Activated naive CD4-positive, alpha-beta T cell treated with anti-CD3 and anti-CD28 coated beads, Interleukin-2, amount 50 U/mL, for 24 hours (primary cell): ENCODE measurements around the gene ABCC1.
"Not testable (repeated sequence)": the region's sequence is repeated elsewhere in the genome, so short reads cannot be mapped to it uniquely, and the experiment has no call there.

Experiments used
- H3K27ac Mint-ChIP-seq: one replicate; pipeline ENCODE4 v1.8.0; 2021; ENCODE audit warnings: mild to moderate bottlenecking, mixed read lengths
- H3K27me3 Mint-ChIP-seq: one replicate; pipeline ENCODE4 v1.8.0; 2021; ENCODE audit warnings: mixed read lengths
- H3K36me3 Mint-ChIP-seq: one replicate; pipeline ENCODE4 v1.8.0; 2021; ENCODE audit warnings: mixed read lengths
- H3K4me1 Mint-ChIP-seq: one replicate; pipeline ENCODE4 v1.8.0; 2021; ENCODE audit warnings: mixed read lengths
- H3K4me3 Mint-ChIP-seq: one replicate; pipeline ENCODE4 v1.8.0; 2021; ENCODE audit warnings: mild to moderate bottlenecking, mixed read lengths
- H3K9me3 Mint-ChIP-seq: one replicate; pipeline ENCODE4 v1.8.0; 2021; ENCODE audit warnings: mixed read lengths

Gene ABCC1

DNA sequence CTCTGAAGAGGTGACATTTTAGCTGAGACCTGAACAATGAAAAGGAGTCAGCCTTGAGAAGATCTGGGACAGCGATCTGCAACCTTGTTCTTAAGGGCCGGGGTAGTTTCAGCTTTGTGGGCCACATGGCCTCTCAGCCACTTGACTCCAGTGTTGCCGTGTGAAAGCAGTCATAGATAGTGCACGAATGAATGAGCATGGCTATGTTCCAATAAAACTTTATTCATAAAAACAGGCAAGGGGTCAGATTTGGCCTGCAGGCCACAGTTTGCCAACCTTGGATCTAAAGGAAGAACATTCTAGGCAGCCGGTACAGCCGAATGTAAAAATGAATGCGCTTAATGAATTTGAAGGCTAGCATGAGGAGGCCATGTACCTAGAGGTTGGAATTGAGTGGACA lies 190.4 kb downstream of the ABCC1 start:
- Mint-ChIP-seq H3K9me3 (no peaks in the 10 kb centered on the region), H3K27me3 (no peaks in the 10 kb centered on the region), H3K4me1 (no peaks in the 10 kb centered on the region), H3K27ac (no peak overlapping the region), H3K36me3 (peaks cover 16% of the 10 kb centered on the region), H3K4me3 (no peak overlapping the region)

DNA sequence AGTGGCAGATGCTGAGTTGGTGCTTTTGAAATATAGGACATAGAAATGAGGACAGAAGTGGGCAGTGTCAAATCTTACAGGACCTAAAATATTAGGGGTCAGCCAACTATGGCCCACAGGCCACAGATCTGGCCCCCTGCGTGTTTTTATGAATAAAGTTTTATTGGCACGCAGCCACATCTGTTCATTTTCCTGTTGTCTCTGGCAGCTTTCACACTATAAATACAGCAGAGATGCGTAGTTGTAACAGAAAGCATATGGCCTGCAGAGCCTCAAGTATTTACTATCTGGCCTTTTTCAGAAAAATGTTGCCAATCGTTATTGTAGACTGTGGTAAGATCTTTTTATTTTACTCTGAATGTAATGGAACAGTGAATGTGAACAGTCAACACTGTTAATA lies 191.1 kb downstream of the ABCC1 start:
- Mint-ChIP-seq H3K4me3 (no peak overlapping the region), H3K4me1 (no peaks in the 10 kb centered on the region), H3K36me3 (peaks cover 12% of the 10 kb centered on the region), H3K9me3 (no peaks in the 10 kb centered on the region), H3K27ac (no peak overlapping the region), H3K27me3 (no peaks in the 10 kb centered on the region)

DNA sequence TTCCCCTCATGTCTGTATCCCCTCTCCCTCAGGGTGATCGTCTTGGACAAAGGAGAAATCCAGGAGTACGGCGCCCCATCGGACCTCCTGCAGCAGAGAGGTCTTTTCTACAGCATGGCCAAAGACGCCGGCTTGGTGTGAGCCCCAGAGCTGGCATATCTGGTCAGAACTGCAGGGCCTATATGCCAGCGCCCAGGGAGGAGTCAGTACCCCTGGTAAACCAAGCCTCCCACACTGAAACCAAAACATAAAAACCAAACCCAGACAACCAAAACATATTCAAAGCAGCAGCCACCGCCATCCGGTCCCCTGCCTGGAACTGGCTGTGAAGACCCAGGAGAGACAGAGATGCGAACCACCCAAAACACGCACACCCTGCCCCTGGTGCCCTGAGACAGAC lies 191.7 kb downstream of the ABCC1 start:
- Mint-ChIP-seq H3K9me3 (no peaks in the 10 kb centered on the region), H3K36me3 (peaks cover 12% of the 10 kb centered on the region), H3K4me3 (no peak overlapping the region), H3K27me3 (no peaks in the 10 kb centered on the region), H3K27ac (no peak overlapping the region), H3K4me1 (no peaks in the 10 kb centered on the region)

DNA sequence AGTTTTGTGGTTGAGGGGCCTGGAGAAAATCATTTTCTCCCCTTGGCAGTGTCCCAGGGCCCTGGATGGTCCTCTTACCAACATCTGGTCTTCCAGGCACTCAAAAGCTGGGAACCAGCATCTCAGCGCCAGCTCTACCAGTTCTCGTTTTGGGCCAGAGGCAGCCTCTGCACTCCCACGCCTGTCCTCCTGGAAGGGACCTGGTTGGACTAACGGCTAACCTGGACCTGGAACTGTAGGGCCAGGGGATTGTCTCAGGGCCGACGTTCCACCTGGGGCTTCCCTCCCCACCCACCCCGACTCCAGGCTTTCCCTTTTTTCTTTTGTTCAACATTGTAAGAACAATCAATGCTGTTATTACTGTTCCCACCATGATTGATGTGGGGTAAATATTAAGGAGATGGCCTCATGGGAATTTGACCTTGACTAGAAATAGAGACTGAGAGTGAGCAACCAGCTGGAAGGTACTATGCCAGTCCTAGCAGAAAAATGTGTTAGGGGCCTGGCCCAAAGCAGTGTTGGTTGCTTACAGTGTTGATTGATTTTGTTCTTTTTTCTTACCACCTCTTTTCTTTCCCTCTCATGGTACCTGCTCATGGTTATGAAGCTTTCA lies 192.5 kb downstream of the ABCC1 start:
- Mint-ChIP-seq H3K4me1 (no peaks in the 10 kb centered on the region), H3K36me3 (peaks cover 12% of the 10 kb centered on the region), H3K27ac (no peak overlapping the region), H3K27me3 (no peaks in the 10 kb centered on the region), H3K4me3 (no peak overlapping the region), H3K9me3 (no peaks in the 10 kb centered on the region)

DNA sequence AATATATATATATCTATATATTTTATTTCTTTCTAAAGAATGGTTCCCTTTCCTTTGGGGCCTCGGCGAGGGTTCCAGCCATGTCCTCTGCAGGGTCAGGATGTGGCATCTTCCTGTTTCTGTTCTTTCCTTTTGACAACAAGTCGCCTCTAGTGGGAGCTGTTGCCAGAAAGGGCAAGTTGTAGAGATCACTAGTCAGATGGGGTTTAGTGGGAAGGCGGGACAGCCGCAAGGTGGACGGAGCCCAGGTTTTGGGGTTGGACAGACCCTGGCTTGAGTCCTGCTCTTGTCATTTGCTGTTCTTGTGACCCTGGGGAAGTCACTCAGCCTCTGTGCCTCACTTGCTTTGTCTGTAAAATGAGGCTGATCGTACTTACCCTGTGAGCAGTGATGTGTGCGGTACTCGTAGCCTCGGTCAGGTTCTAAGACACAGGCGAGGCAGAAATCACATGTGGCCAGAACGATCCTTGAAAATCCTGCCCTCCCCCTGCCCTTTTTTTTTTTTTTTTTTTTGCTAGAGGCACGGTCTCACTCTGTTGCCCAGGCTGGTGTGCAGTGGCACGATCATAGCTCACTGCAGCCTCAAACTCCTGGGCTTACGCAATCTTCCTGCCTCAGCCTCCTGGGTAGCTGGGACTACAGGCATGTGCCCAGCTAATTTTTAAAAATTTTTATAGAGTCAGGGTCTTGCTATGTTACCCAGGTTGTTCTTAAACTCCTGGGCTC lies 193.8 kb downstream of the ABCC1 start:
- H3K4me3 Mint-ChIP-seq, result no peak overlapping the region
- peaks cover 12% of the 10 kb centered on the region for H3K36me3 Mint-ChIP-seq
- H3K9me3 Mint-ChIP-seq, result no peaks in the 10 kb centered on the region
- no peak overlapping the region for H3K27ac Mint-ChIP-seq
- H3K27me3 Mint-ChIP-seq, result no peaks in the 10 kb centered on the region
- H3K4me1 Mint-ChIP-seq, result no peaks in the 10 kb centered on the region

DNA sequence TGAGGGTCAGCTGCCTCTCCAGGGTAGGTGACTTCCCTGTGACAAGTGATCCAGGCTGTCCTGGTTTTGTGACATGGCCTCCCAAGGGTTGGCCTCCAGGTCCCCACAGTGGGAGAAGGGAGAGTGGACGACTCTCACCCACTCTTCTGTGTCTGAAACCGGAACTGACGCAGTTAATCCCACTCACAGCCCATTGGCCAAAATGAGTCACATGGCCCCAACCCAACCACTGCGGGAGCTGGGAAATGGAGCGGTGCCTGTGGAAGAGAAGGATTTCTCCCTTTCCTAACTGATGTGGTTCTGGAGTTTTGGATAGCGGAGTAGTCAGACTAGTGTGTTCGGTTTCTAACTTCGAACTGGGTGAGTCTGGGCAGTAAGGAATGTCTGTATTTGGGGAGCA lies 194.5 kb downstream of the ABCC1 start:
- Mint-ChIP-seq H3K27ac (no peak overlapping the region), H3K4me1 (no peaks in the 10 kb centered on the region), H3K36me3 (peaks cover 10% of the 10 kb centered on the region), H3K9me3 (no peaks in the 10 kb centered on the region), H3K27me3 (no peaks in the 10 kb centered on the region), H3K4me3 (no peak overlapping the region)

DNA sequence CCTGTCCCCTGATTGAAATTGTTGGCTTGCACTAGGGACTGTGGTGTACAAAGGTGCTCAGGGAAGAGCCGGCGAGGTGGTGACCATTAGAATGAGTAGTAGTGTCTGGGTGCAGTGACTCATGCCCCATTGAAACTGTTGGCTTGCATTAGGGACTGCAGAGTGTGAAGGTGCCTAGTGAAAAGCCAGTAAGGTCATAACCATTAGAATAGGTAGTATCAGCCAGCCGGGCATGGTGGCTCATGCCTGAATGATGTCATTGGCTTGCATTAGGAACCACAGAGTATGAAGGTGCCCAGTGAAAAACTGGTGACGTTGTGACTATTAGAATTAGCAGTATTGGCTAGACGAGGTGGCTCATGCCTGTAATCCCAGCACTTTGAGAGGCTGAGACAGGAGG lies 195.0 kb downstream of the ABCC1 start:
- Mint-ChIP-seq H3K4me3 (no peak overlapping the region), H3K27ac (no peak overlapping the region), H3K4me1 (no peaks in the 10 kb centered on the region), H3K36me3 (peaks cover 9% of the 10 kb centered on the region), H3K9me3 (no peaks in the 10 kb centered on the region), H3K27me3 (no peaks in the 10 kb centered on the region)

DNA sequence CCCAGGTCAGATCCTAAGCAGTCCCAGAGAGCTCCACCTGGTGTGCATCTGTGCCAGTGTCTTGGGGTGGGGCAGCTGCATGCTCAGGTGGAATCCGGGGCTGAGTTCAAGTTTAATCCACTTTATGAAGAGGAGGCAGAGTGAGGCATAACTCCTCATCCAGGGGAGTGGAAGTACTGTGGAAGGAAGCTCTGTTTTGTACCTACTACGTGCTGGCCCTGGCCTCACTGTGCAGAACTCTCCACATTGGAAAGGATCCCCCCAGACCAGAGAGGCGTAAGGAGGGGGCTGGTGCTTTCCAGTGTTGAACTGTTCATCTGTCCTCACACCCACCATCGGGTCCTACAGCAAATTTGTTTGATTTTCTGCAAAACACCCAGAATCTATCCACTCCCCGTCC lies 195.9 kb downstream of the ABCC1 start:
- no peak overlapping the region for H3K27ac Mint-ChIP-seq
- H3K4me1 Mint-ChIP-seq, result no peaks in the 10 kb centered on the region
- H3K4me3 Mint-ChIP-seq, result no peak overlapping the region
- H3K36me3 Mint-ChIP-seq, result peaks cover 5% of the 10 kb centered on the region
- H3K27me3 Mint-ChIP-seq, result no peaks in the 10 kb centered on the region
- no peaks in the 10 kb centered on the region for H3K9me3 Mint-ChIP-seq

DNA sequence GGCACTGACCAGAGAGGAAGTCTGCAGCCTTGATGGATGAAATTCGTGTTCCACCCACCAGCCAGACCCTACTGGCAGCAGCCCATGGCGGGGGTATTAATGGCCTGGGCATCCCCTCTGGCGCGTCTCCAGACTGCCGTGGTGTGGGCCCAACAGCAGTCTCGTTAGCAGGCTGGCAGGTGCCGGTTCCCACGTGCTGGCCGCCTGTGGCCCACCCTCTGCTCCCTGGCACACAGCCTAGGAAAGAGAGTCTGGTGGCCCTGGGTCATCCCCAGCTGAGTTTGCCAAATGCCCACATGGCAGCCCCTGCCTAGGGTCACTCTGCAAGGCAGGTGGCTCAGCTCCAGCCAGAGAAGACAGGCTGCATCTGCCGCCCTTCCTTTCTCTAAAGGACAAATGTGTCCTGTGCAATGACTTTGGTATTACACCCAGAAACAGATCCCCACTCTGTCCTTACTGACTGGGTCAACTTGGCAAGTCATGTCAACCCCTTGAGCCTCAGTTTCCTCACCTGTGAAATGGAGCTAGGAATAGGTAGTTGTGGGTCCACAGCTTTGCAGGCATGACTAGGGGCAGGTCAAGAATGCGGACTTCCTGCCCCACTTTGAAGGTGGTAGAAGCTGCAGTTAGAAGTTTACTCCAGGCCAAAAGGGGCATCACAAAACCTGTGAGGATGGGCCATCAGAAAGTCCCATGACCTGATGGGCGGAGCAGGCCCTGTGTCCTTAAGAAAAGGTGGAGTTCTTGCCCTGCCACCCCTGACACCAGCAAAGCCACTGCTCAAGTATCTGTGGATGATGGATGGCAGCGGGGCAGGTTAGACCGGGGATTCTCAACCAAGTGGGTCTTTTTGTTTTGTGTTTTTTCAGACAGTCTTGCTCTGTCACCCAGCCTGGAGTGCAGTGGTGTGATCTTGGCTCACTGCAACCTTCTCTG lies 197.2 kb downstream of the ABCC1 start:
- Mint-ChIP-seq H3K27ac (no peak overlapping the region), H3K9me3 (no peaks in the 10 kb centered on the region), H3K36me3 (peaks cover 3% of the 10 kb centered on the region), H3K4me3 (no peak overlapping the region), H3K27me3 (no peaks in the 10 kb centered on the region), H3K4me1 (no peaks in the 10 kb centered on the region)

DNA sequence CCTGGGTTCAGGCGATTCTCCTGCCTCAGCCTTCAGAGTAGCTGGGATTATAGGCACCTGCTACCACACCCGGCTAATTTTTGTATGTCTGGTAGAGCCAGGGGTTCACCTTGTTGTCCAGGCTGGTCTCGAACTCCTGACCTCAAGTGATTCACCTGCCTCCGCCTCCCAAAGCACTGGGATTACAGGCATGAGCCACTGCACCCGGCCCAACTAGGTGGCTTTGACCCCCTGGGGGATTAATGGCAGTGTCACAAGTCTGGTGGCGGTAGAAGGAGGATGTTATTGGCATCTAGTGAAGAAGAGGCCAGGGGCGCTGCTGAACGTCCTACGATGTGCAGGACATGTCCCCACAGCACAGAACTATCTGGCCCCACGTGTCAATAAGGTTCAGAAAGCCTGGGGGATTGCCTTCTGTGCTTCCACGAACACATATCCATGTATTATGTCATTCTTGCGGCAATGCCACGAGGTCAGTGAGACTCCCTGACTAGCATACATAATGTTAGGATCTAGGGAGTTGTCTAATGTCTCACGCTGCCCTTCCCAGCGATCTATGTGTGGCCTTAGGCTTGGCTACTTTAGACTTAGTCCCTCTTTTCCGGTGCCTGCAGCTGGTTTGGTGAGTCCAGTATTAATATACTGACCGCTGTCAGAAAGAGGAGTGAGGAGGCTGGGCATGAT lies 198.0 kb downstream of the ABCC1 start:
- no peaks in the 10 kb centered on the region for H3K36me3 Mint-ChIP-seq
- H3K4me3 Mint-ChIP-seq, result no peak overlapping the region
- no peak overlapping the region for H3K27ac Mint-ChIP-seq
- H3K9me3 Mint-ChIP-seq, result no peaks in the 10 kb centered on the region
- no peaks in the 10 kb centered on the region for H3K4me1 Mint-ChIP-seq
- no peaks in the 10 kb centered on the region for H3K27me3 Mint-ChIP-seq

DNA sequence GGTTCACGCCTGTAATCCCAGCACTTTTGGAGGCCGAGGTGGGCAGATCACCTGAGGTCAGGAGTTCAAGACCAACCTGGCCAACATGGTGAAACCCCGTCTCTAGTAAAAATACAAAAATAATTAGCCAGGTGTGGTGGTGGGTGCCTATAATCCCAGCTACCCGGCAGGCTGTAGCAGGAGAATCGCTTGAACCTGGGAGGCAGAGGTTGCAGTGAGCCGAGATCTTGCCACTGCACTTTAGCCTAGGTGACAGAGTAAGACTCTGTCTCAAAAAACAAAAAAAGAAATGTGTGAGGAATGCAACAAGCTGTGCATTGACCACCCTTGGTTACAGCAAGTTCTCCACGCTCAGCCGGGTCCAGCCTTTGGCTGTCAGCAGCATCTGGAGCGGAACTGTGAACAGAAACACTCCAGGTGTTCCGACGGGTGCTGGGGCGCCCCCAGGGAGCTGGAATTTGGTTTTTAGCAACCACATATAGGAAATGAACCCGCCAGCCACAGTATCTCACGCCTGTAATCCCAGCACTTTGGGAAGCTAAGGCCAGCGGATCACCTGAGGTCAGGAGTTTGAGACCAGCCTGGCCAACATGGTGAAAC lies 198.7 kb downstream of the ABCC1 start:
- not testable (repeated sequence) for H3K9me3 Mint-ChIP-seq, H3K27me3 Mint-ChIP-seq, H3K27ac Mint-ChIP-seq, H3K4me3 Mint-ChIP-seq, H3K36me3 Mint-ChIP-seq, H3K4me1 Mint-ChIP-seq

DNA sequence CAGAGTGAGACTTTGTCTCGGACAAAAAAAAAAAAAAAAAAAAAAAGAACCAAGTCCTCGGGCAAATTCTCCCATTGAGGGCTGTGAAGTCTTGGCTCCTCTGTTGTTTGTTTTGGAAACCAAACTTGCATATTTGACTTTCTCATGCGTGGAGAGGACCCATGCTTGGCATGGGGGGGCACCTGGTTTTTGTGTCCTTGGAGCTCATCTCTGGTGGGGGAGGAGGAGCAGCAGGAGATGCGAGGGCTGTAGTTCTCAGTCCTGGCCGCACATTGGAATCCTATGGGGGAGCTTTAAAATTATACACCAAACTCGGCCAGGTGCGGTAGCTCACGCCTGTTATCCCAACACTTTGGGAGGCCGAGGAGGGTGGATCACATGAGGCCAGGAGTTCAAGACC lies 199.3 kb downstream of the ABCC1 start:
- no peak overlapping the region for H3K4me3 Mint-ChIP-seq
- H3K27me3 Mint-ChIP-seq, result no peaks in the 10 kb centered on the region
- H3K36me3 Mint-ChIP-seq, result no peaks in the 10 kb centered on the region
- H3K27ac Mint-ChIP-seq, result no peak overlapping the region
- no peaks in the 10 kb centered on the region for H3K4me1 Mint-ChIP-seq
- H3K9me3 Mint-ChIP-seq, result no peaks in the 10 kb centered on the region

DNA sequence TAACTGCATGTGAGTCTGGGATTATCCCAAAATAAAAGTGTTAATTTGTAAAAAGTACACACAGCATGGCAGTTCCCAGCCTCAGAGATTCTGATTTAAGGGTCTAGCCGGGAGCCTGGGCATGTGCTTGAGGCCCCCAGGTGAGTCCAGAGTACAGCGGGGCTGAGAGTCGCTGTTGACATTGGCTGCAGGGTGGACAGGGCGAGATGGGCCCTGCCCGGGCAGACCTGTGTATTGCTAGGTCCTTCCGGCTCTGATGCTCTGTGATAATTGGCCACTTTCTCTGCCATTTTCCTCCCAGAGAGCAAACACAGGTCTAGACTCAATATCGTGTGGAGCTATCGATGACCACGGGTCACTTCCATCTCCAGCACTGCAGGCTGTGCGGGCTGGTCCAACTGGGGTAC lies 200.3 kb downstream of the ABCC1 start:
- Mint-ChIP-seq H3K27ac (no peak overlapping the region), H3K27me3 (no peaks in the 10 kb centered on the region), H3K4me1 (no peaks in the 10 kb centered on the region), H3K9me3 (no peaks in the 10 kb centered on the region), H3K4me3 (no peak overlapping the region), H3K36me3 (no peaks in the 10 kb centered on the region)

DNA sequence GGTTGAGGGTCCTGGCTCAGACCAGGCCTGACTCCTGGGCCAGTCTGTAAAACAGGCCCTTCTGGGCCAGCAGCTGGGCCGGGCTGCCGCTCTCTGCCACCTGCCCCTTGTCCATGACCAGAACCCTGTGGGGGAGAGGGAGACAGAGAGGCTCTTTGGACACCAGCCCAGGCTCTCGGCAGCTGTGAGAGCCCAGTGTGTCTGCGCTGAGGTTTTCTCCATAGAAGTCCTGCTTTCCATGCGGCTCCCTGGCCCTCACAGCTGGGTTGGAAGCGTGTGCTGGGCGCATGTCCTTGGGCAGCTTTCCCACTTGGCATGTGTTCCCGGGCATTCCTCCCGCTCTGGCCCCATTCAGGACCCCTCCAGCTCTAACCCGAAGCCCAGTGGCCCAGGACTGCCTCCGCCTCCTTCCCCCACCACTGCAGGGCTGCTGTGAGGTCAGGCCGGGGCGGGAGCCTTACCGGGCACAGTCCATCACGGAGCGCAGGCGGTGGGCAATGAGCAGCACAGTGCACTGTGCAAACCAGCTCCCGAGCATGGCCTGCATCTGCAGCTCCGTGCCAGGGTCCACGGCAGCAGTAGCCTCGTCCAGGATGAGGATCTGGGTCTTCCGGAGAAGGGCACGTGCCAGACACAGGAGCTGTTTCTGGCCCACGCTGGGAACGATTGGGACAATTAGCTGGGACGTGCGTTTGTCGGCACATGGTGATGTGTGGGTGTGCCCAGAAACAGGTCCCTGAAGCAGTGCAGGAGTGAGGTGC lies 200.9 kb downstream of the ABCC1 start:
- Mint-ChIP-seq H3K4me1 (no peaks in the 10 kb centered on the region), H3K36me3 (no peaks in the 10 kb centered on the region), H3K27me3 (peaks cover 3% of the 10 kb centered on the region), H3K4me3 (no peak overlapping the region), H3K27ac (no peak overlapping the region), H3K9me3 (no peaks in the 10 kb centered on the region)

DNA sequence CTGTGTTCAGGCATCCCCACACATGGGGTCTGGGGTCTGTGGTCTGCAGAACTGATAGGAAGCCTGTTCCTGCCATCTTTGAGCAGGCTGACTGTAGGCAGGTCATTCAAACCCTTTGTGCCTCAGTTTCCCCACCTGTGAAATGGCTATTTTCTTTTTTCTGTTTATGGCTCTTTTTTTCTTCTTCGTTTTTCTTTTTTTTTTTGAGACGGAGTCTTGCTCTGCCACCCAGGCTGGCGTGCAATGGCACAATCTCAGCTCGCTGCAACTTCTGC lies 201.4 kb downstream of the ABCC1 start:
- Mint-ChIP-seq H3K36me3 (no peaks in the 10 kb centered on the region), H3K4me3 (no peak overlapping the region), H3K4me1 (no peaks in the 10 kb centered on the region), H3K9me3 (no peaks in the 10 kb centered on the region), H3K27me3 (peaks cover 5% of the 10 kb centered on the region), H3K27ac (no peak overlapping the region)
